NCI-H2196 (cell line): ENCODE results near the gene ZNF581.

ENCODE experiments used
- DNase-seq: peaks from one replicate; lab custom pipeline; 2025; ENCODE audit not compliant: unreplicated experiment; lab: John Stamatoyannopoulos, UW

Gene ZNF581

DNA sequence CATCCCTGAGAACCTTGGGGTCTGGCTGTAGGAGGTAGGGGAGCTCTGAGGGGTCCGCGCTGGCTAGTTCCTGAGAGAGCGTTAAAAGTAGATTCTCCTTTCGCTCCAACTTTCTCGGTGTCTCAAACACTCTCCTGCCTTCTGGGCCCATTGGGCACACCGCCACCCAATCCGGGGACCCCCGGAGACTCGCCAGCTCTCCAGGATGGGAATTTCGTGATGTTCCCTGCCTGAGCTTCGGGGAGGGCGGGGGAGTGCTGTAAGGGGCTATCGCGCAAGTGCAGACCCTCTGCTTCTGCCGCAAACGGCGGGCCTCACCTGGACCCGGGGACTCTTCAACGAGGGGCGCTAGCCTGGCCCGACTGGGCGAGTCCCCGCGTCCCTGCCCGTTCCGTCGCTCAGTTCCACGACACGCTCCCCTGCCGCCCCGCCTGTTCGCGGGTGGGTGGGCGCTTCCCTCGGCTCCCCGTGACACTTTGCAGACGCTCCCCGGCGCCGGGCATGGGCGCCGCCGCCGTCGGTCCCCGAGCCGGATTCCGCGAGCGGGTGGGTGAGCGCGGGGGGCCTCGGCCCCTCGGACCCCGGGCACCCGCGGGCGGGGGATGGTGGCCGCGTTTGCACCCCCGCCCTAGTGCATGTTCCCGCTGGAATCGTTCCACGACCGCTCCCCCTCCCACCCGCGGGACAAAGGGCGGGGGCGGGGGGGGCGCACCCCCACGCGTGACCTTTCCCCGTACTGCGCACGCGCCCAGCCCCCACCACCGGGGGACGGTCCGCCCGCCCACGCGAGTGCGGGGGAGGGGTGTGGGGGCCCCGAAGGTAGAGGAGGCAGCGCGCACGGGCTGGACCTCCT is 4.5 kb downstream of the ZNF581 start, which contains the start of gene CCDC106:
CCDC106 (plus strand) TSS at position 481 of the 853 bp plus-strand sequence. CDS start 835 bp downstream, outside the sequence.
- DNase-seq = peak; percentile 67

DNA sequence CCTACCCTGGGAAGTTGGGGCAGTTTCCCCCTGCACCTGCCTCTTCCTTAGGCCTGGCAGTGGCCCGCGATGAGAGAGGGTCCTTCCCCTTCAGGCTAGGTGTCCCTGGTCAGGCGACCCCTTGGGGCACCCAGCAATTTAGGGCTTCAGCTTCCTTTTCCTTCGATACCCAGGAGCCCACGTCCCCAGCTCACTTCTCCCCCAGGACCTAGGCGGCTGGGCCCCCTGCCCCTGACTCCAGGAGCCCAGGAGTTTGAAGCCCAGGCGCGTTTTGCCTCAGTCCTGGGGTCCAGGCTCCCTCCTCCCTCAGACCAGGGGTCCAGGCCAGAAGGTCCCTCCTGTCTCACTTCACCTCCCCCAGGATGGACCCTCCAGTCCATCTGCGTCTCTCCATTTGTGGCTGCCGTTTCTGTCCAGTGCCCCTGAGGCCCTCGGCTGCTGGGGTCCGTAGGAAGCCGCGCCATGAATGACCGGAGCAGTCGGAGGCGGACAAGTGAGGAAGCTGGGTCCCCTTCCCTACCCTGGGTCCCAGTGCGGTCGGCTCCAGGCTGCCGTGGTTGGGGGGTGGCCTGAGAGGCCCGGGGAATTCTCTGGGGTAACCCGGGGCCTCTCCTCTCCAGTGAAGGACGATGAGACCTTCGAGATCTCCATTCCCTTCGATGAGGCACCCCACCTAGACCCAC is 5.3 kb downstream of the ZNF581 start:
- no peak for DNase-seq

DNA sequence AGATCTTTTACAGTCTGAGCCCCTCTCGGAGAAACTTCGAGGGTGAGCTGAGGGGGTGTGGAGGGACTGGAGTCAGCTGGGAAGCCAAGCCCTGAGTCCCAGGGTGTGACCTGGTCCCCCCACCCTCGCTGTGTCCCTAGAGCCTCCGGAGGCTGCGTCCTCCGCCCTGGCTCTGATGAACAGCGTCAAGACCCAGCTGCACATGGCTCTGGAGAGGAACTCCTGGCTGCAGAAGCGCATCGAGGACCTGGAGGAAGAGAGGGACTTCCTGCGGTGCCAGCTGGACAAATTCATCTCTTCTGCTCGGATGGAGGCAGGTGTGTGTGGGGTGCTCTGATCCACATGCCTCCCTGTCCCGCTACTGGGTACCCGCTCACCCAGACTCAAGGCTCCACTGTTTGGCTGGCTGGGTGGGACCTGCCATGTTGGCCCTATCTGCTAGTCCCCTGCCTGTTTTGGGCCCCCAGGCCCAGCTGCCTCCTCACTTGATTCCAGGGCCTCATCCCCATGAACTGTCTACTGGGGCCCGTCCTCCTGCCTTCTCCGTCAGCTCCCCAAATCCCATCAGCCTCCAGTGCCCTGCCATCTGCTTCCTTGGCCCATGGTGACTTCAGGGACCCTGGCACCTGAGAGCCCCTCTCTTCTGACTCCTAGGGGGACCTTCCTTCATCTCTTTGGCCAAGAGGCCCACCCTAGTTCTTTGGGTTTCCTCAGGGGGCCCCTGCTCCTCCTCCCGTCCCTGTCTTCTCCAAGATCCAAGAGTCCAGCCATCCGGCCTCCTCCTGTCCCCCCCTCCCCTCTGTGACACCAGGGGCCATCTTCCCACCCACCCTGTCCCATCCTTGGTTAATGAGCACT is 6.0 kb downstream of the ZNF581 start:
- DNase-seq = no peak

DNA sequence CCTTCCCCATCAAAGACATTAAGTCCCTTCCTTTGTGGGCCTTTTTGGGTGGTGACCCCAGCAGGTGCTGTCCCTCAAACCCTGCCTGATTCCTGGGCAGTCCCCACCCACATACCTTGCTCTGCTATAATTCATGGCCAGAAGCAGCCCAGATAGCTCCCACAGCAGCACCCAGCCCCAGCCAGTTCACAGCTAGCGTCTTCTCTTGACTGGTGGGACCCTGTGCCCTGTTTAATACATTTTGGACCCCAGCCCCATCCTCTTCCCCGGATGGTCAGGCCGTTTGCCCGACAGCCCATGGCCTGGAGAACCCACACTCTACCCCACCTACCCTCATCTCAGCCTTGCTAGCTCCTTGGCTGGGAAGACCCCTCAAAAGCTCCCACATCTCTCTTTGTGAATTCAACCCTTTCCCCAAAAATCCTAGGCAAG is 6.7 kb downstream of the ZNF581 start:
- DNase-seq = no peak

DNA sequence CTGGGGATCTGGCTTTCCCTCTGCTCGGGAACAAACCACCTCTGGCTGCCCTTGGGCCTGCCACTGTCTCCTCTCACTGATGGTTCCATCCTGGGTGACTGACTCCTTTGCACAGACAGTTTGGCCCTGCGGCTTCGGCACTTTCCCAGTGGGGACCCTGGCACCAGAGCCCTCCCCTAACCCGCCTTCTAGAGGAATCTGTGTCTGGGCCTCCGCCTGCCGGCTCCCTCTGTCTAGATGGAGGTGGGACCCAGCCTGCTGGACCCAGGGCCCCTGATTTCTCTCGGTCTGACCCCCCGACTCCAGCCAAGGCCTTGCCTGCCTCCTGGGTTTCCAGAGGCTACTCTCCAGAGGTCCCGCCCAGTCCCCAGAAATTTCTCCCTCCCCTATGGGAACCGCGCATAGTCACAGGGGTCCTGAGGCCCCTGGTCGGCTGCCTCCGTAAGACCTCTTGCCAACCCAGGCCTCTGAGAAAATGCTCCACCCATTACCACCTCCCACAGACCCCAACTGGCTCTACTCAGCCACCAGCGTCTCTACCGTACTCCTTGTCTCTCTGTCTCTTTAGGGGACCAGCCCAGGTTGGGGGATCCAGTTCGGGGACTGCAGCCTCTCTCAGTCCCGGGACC is 7.3 kb downstream of the ZNF581 start:
- no peak for DNase-seq

DNA sequence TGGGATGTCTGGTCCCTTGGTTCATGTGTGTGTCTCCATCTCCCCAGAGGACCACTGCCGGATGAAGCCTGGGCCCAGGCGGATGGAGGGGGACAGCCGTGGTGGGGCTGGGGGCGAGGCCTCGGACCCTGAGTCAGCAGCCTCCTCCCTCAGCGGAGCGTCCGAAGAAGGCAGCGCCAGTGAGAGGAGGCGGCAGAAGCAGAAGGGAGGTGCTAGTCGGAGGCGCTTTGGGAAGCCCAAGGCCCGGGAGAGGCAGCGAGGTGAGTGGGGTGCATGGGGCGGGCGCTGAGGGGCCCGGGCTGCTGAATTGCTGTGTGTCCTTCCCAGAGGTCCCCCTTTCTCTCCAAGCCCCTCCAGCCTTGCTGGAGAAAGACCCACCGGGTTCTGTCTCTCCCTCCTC is 7.8 kb downstream of the ZNF581 start:
- no peak for DNase-seq

DNA sequence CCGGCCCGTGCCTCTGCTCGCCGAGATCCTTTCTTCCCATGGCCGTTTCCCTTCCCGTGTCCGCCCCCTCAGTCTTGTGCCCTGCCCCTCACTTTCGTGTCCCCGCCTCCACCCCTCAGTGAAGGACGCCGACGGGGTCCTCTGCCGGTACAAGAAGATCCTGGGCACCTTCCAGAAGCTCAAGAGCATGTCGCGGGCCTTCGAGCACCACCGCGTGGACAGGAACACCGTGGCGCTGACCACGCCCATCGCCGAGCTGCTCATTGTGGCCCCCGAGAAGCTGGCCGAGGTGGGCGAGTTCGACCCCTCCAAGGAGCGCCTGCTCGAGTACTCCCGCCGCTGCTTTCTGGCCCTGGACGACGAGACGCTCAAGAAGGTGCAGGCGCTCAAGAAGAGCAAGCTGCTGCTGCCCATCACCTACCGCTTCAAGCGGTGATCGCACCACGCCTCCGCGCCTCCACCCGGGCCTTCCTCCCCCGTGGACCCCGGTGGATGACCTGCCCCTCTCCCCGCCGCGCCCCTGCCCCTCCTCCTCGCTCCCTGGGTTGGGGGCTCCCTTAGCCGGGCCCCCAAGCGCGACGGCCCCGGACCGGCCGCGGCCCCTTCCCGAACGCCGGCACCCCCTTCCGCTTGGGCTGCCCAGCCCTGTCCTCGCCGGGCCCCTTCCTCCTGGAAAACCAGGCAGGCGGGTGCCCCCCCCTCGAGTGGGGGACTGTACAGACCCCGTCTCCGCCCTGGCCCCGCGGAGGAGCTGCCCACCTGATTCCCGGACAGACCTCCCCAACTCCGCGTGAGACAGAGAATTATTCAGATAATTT is 9.1 kb downstream of the ZNF581 start:
- no peak for DNase-seq

DNA sequence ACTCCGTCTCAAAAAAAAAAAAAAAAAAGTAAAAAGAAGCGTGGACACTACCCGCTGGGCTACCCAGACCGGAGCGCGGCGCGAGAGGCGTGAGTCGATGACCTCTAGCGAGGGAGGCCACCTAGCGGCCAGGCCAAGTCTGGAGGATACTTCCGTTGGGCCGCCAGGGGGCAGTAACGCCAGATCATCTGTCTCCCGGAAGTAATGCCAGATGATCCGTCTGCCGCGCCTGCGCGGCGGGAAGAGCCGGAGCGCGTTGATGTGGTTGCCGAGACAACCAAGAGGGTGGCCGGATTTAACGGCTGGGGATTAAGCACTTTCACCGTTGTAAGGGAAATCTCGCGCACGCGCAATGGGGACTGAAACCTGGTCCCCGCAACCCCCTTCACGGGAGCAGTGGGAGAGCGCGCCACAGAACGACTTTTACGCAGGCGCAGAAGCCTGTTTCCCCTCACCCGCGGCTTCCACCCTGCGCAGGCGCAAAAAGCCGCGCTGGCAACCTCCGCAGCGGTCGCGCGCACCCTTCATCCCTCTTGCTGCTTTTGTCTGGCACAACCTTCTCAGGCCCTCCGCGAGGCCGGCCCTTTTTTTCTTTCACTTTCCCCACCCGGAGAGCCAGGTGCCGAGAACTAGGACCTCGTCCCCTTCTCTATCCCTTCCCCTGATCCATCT is 10.3 kb downstream of the ZNF581 start:
- peak; percentile 98 for DNase-seq

DNA sequence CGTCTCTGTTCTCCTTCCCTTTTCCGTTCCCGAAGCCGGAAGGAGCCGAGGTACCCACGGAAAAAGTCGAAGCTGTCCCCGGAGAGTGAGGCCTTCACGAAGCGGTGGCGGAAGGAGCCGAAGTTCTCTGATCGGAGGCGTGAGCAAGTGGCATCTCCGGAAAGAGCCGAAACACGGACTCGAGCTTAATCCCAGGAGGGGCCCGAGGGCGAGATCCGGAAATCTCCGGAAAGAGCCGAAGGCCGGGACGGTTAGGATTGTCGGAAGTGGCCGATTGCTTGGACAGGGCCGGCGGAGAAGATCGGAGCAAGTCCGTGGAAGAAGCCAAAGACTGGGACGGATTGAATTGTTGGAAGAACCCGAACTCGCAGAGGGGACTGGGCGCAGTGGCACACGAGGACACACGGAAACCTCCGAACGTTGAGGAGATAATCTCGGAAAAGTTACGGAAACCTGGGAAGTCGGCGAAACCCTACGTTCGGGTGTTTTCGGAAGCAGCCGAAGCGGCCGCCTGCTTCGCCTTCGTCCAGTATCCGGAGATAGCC is 10.9 kb downstream of the ZNF581 start:
- DNase-seq = peak; percentile 99

DNA sequence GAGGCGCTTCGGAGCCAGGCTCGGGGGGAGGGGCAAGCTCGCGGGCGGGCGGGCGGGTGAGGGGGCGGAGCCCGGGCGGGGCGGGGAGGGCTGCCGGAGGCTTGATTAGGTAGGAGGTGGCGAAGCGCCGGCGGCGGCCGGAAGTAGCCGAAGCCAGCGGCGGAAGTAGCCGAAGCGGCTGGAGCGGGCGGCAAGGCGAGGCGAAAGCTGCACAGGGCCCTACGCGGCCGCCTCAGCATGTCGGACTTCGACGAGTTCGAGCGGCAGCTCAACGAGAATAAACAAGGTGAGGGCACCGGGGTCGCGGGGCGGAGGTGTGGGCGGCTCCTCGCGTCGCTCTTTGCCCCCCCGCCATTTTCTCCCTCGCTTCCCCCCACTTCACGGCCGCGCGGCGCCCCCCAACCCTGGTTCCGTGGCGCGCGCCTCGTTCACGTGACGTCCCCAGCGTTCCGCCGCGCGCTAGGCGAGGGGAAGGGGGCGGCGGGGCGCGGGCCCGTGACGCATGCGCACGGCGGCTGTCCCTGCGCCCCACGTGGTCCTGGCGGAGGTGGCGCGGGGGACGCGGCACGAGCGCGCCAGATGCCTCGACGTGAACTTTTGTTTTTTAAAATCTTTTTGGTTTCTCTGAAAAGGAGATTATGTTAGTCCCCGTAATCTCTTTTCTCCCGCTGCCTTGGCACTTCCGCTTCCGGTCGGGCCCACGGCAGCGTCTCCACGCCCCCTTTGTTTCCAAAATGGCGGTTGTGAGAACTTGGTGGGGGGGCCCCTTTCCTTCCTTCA is 11.6 kb downstream of the ZNF581 start, which contains the start of gene U2AF2:
U2AF2 (plus strand) TSS at position 168 of the 780 bp plus-strand sequence; CDS start at position 238, 70 bp downstream.
- DNase-seq = peak; percentile 96

DNA sequence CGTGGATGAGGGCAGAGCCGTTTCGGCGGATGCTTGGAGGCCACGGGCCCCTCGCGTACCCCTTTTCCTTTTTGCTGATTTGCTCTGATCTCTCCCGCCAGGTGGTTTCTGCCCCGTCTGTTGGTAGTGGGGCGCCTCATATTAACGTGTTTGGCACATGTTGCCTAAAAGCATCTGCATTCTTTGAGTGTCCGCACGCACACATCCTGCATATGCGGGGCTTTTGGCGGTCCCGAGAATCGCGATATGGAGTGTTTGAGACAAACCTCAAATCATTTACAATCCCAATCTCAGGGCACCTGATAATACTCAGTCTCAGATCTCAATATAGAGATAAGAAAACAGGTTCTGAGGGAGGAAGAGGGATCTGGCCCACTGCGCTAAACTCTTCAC is 12.2 kb downstream of the ZNF581 start:
- no peak for DNase-seq

DNA sequence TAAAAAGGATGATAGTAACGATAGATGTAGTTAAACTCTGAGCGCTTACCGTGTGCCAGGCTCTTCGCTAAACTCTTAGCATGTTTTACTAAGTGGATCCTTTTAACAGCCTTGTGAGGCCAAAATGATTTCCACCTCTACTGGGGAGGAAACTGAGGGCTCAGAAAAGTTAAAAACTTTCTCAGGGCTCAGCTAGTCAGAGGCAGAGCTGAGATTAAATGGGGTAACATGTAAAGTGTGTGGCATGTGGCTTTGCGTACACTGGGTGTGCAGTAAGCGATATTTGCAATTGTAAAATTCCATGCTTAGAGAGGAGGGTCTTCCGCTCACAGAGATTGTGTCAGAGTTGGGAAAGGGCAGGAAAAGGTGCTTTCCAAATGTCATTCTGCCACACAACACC is 13.1 kb downstream of the ZNF581 start:
- no peak for DNase-seq

DNA sequence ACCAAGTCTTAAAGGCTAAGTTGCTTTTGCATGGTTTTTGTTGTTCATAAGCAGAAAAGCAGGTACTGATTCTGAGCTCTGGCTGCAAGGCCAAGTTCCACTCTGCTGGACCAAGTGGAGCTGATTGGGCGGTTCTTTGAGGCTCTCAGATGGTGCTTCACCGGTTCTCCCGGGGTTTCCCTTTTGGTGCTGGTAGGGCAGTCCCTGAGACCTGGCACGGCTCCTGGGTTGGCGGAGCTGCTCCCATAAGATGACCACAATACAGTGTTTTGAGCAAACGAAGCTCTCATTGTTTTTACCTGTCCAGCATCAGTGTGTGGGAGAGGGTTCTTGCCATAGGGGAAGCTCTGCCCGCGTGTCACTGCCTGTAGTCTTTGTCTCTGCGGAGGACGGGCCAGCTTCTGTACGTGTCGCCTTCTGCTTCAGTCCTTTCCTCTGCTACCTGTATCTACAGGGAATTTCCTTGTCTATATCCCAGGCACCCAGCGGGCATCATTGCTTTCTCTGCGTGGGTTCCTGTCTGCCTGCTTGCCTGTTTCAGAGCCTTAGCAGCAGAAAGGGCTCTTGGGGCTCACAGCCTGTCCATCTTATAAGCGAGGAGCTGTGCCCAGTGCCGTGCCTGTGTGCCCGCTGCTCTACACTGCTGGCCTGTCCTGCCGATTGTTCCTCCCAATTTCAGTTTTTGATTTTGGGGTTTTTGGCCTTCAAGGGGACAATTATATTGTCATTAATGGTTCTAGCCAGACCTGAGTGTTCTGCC is 13.7 kb downstream of the ZNF581 start:
- DNase-seq = no peak

DNA sequence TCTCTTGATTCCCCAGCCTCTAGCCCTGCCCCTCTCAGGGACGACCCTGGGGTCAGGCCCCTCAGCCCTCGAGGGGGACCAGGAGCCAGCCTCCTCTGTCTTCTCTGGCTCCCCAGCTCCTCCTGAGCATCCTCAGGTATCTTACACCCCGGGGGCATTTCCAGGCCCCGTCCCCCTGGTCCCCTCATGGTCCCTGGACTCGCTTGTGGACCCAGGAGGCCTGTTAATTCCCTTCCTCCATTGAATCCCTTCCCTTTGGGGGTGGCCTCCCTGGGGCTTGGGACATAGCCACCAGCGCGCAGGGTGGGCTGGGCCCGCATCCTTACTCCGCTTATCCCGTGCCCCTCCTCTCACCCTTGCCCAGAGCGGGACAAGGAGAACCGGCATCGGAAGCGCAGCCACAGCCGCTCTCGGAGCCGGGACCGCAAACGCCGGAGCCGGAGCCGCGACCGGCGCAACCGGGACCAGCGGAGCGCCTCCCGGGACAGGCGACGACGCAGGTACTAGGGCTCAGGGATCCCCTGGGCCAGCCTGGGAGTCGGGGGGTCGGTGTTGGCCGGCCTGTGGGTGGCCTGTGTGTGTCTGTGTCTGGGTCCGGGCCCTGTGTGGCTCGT is 15.5 kb downstream of the ZNF581 start:
- no peak for DNase-seq

DNA sequence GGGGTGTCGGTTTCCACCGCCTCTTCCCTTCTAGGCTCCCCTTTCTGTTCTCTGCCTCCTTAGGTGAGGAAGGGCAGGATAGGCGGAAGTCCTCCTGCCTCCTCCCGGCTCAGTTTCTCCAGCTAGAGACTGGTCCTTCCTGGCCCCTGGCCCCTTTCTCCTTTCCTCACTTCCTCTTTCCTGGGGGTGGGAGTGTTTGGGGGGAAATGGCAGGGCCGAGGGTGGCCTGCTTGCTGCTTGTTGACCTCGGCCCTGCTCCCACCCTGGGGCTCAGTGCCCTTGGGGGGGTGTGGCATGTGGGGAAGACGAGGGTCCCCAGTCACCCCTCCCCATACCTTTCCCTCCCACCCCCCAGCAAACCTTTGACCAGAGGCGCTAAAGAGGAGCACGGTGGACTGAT is 16.4 kb downstream of the ZNF581 start:
- DNase-seq = no peak

DNA sequence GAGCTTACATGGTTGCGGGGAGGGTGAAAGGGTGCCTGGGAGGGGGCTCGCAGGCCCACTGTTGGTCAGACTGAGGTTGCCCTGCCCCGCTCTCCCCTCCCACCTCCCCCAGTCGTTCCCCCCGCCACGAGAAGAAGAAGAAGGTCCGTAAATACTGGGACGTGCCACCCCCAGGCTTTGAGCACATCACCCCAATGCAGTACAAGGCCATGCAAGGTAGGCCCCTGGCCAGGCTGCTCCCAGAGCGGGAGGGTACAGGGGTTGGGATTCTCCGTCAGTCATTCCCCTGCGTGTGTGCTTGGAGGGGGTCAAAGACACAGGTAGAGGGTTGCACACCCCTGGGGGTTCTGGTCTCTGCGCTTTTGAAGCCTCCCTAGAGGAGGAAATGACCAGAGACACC is 17.0 kb downstream of the ZNF581 start:
- no peak for DNase-seq

DNA sequence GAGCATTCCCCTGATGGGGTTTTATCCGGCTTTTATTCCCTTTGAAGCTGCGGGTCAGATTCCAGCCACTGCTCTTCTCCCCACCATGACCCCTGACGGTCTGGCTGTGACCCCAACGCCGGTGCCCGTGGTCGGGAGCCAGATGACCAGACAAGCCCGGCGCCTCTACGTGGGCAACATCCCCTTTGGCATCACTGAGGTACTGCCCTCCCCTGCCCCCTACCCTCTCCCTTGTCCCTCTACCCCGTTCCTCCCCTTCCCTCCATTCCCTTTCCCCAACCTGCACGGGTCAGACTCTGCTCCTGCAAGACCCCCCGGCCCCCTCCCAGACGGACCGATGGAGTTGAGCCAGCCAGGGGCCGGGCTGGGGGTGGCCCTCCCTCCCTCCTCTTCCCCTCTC is 17.5 kb downstream of the ZNF581 start:
- DNase-seq = no peak
